WTC11 (cell line): Measurements from ENCODE around the gene IQGAP2. TPM values are rescaled to one million over a fixed set of nuclear protein-coding genes. Genes with fewer than 3 reads are reported as not detected.

Source experiments
- ATAC-seq: fragments of 200-7000 bp; cut with Tn5 transposase; 2 replicates; pipeline ENCODE4 v1.10.0; 2021; ENCODE audit warnings: mild to moderate bottlenecking, moderate library complexity
- CTCF ChIA-PET: fragments of 300-600 bp; sonication (Branson Sonifier 250); formaldehyde crosslinking; loops from one replicate; lab custom pipeline; 2021; ENCODE audit warnings: antibody characterized with exemption; lab: Charles Lee
- POLR2A ChIA-PET: fragments of 350-600 bp; sonication (Branson Sonifier 250); formaldehyde crosslinking; loops from one replicate; lab custom pipeline; 2021; ENCODE audit warnings: antibody characterized with exemption; lab: Charles Lee
- DNase-seq: peaks from one replicate; pipeline ENCODE4 v3.0.0; 2021; ENCODE audit warnings: low spot score
- H3K27ac Mint-ChIP-seq: 2 replicates; pipeline ENCODE4 v1.8.0; 2021; ENCODE audit warnings: mixed read lengths
- H3K27me3 Mint-ChIP-seq: 2 replicates; pipeline ENCODE4 v1.8.0; 2021; ENCODE audit warnings: low read depth, mild to moderate bottlenecking, moderate library complexity, mixed read lengths
- H3K36me3 Mint-ChIP-seq: 2 replicates; pipeline ENCODE4 v1.8.0; 2021; ENCODE audit warnings: mixed read lengths
- H3K4me1 Mint-ChIP-seq: 2 replicates; pipeline ENCODE4 v1.8.0; 2022; ENCODE audit warnings: mixed read lengths
- H3K4me3 Mint-ChIP-seq: 2 replicates; pipeline ENCODE4 v1.8.0; 2021; ENCODE audit warnings: mild to moderate bottlenecking, moderate library complexity, mixed read lengths
- H3K9me3 Mint-ChIP-seq: 2 replicates; pipeline ENCODE4 v1.8.0; 2021; ENCODE audit warnings: mixed read lengths
- CREB1 ChIP-seq: sonication (generic); formaldehyde crosslinking; IDR thresholded peaks from 2 replicates; pipeline ENCODE4 v1.8.0; 2023; ENCODE audit warnings: mild to moderate bottlenecking, missing genetic modification reagents
- JAZF1 ChIP-seq: fragments of 250-450 bp; sonication (Bioruptor Pico); IDR thresholded peaks from 2 replicates; pipeline ENCODE4 v1.9.0; 2021; ENCODE audit warnings: moderate library complexity, mild to moderate bottlenecking, inconsistent platforms
- KAT7 ChIP-seq: sonication (generic); formaldehyde crosslinking; IDR thresholded peaks from 2 replicates; pipeline ENCODE4 v1.8.1; 2023; ENCODE audit warnings: missing genetic modification reagents, mild to moderate bottlenecking, borderline replicate concordance
- NR1H2 ChIP-seq: sonication (generic); formaldehyde crosslinking; IDR thresholded peaks from 2 replicates; pipeline ENCODE4 v1.9.0; 2021; ENCODE audit warnings: mild to moderate bottlenecking, moderate library complexity, missing genetic modification reagents
- NR3C1 ChIP-seq: sonication (generic); formaldehyde crosslinking; conservative IDR thresholded peaks from 2 replicates; pipeline ENCODE4 v1.8.1; 2023; ENCODE audit warnings: low read depth, mild to moderate bottlenecking, missing genetic modification reagents
- SMAD3 ChIP-seq: sonication (generic); formaldehyde crosslinking; IDR thresholded peaks from 2 replicates; pipeline ENCODE4 v1.8.0; 2022; ENCODE audit warnings: missing genetic modification reagents, mild to moderate bottlenecking, borderline replicate concordance
- ZNF121 ChIP-seq: sonication (generic); formaldehyde crosslinking; IDR thresholded peaks from 2 replicates; pipeline ENCODE4 v1.8.0; 2023; ENCODE audit warnings: missing genetic modification reagents
- total RNA-seq: library from RNA; stranded (reverse); gene quantifications from 3 replicates; pipeline ENCODE4 v1.2.3, GENCODE V29; 2021
- TF ChIP-seq, protein P1 (sequence below): sonication (generic); formaldehyde crosslinking; IDR thresholded peaks from 2 replicates; pipeline ENCODE4 v1.8.0; 2022; ENCODE audit warnings: mild to moderate bottlenecking, missing genetic modification reagents
- TF ChIP-seq, protein P2 (sequence below): sonication (generic); formaldehyde crosslinking; IDR thresholded peaks from 2 replicates; pipeline ENCODE4 v1.8.1; 2023; ENCODE audit warnings: mild to moderate bottlenecking, missing genetic modification reagents, borderline replicate concordance
- TF ChIP-seq, protein P3 (sequence below): sonication (generic); formaldehyde crosslinking; IDR thresholded peaks from 2 replicates; pipeline ENCODE4 v1.8.1; 2023; ENCODE audit warnings: mild to moderate bottlenecking, missing genetic modification reagents, moderate library complexity
- TF ChIP-seq, protein P4 (sequence below): sonication (generic); formaldehyde crosslinking; IDR thresholded peaks from 2 replicates; pipeline ENCODE4 v1.8.0; 2022; ENCODE audit warnings: mild to moderate bottlenecking, missing genetic modification reagents

IQGAP2 gene
- total RNA-seq, 1 experiment from 2014 or later, result 70.6 TPM

DNA sequence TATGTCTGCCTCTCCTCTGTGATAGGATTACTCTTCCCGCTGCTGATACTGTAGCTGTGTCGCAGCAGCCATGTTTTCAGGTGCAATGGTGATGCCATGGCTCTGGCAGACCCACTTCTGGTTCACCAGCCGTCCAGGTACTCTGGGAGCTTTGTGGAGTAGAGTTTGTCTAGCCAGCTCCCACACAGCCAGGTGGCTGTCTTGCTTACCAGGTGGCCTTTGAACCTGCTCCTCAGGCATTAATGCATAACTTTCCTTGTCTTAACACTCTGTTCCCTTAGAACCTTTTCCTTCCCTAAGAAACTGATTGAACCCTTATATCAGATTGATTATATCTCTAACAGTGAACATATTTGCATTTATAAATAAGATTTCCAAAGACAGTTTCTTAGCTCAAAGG is 177.9 kb downstream of the IQGAP2 start (continued):
- TF ChIP-seq, protein P1, sequence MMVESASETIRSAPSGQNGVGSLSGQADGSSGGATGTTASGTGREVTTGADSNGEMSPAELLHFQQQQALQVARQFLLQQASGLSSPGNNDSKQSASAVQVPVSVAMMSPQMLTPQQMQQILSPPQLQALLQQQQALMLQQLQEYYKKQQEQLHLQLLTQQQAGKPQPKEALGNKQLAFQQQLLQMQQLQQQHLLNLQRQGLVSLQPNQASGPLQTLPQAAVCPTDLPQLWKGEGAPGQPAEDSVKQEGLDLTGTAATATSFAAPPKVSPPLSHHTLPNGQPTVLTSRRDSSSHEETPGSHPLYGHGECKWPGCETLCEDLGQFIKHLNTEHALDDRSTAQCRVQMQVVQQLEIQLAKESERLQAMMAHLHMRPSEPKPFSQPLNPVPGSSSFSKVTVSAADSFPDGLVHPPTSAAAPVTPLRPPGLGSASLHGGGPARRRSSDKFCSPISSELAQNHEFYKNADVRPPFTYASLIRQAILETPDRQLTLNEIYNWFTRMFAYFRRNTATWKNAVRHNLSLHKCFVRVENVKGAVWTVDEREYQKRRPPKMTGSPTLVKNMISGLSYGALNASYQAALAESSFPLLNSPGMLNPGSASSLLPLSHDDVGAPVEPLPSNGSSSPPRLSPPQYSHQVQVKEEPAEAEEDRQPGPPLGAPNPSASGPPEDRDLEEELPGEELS (CRISPR knock-in tag), result no peak
- TF ChIP-seq NR1H2 (no peak), JAZF1 (no peak), CREB1 (CRISPR knock-in tag) (no peak), NR3C1 (no peak)
- TF ChIP-seq, protein P2, sequence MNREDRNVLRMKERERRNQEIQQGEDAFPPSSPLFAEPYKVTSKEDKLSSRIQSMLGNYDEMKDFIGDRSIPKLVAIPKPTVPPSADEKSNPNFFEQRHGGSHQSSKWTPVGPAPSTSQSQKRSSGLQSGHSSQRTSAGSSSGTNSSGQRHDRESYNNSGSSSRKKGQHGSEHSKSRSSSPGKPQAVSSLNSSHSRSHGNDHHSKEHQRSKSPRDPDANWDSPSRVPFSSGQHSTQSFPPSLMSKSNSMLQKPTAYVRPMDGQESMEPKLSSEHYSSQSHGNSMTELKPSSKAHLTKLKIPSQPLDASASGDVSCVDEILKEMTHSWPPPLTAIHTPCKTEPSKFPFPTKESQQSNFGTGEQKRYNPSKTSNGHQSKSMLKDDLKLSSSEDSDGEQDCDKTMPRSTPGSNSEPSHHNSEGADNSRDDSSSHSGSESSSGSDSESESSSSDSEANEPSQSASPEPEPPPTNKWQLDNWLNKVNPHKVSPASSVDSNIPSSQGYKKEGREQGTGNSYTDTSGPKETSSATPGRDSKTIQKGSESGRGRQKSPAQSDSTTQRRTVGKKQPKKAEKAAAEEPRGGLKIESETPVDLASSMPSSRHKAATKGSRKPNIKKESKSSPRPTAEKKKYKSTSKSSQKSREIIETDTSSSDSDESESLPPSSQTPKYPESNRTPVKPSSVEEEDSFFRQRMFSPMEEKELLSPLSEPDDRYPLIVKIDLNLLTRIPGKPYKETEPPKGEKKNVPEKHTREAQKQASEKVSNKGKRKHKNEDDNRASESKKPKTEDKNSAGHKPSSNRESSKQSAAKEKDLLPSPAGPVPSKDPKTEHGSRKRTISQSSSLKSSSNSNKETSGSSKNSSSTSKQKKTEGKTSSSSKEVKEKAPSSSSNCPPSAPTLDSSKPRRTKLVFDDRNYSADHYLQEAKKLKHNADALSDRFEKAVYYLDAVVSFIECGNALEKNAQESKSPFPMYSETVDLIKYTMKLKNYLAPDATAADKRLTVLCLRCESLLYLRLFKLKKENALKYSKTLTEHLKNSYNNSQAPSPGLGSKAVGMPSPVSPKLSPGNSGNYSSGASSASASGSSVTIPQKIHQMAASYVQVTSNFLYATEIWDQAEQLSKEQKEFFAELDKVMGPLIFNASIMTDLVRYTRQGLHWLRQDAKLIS, result no peak
- TF ChIP-seq, protein P3, sequence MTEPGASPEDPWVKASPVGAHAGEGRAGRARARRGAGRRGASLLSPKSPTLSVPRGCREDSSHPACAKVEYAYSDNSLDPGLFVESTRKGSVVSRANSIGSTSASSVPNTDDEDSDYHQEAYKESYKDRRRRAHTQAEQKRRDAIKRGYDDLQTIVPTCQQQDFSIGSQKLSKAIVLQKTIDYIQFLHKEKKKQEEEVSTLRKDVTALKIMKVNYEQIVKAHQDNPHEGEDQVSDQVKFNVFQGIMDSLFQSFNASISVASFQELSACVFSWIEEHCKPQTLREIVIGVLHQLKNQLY, result no peak

DNA sequence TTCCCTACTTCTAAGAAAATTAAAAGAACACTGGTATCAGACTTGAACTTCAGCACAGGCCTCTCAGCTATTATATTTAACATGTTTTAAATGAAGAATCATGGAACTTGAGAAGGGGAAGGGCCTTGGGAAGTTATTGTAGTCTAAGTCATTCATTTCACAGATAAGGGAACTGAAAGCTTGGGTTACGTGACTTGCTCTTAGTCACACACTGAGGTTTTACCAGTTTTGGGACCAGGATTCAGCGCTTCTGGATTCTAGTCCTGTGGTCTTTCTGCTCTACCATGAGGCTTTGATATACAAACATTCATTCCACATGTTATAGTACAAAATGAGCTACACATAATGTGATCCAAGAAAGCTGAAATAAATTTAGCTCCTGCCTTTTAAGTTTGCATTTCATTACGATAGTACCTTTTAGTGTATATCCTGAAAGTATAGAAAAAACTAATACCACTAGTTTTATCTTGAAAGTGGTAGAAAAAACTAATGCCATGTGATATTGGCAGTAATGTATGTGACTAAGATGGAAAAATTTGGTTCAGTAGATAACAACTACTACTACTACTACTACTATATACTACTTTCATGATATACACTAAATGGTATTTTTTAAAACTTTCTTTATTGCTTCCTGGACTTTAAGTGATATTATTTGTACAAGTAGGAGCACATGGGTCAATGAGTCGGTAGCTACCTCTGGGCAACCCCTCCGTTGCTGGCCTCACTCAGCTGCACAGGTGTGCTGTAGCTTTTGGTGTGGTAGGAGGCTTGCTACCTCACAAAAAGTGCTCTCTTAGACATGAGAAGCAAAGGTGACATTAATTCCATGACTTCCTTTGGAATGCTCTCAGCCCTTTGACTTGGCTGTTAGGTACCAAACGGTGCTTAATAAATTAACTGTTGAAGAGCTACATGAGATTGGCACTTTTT is 179.4 kb downstream of the IQGAP2 start:
- H3K9me3 Mint-ChIP-seq, result no peaks in the 10 kb centered on the region
- ATAC-seq (peak; percentile 71), DNase-seq (no peak)
- H3K27me3 Mint-ChIP-seq, result no peaks in the 10 kb centered on the region
- H3K4me3 Mint-ChIP-seq, result no peak overlapping the region; the same call in 1 of the 2 replicates
- H3K27ac Mint-ChIP-seq, result peak overlapping the region; percentile 93; the same call in 1 of the 2 replicates
- no peaks in the 10 kb centered on the region; the same call in 1 of the 2 replicates for H3K36me3 Mint-ChIP-seq
- H3K4me1 Mint-ChIP-seq, result peaks cover 51% of the 10 kb centered on the region
- TF ChIP-seq, protein P4, sequence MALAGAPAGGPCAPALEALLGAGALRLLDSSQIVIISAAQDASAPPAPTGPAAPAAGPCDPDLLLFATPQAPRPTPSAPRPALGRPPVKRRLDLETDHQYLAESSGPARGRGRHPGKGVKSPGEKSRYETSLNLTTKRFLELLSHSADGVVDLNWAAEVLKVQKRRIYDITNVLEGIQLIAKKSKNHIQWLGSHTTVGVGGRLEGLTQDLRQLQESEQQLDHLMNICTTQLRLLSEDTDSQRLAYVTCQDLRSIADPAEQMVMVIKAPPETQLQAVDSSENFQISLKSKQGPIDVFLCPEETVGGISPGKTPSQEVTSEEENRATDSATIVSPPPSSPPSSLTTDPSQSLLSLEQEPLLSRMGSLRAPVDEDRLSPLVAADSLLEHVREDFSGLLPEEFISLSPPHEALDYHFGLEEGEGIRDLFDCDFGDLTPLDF, result no peak
- ChIA-PET CTCF (interaction anchor here (0.6 to 6.2 kb wide), 16 partner anchors 8 to 328 kb away, joined by 3 to 43 read pairs (median 4); partner anchors contain the start of gene IQGAP2), POLR2A (no interaction called here)

DNA sequence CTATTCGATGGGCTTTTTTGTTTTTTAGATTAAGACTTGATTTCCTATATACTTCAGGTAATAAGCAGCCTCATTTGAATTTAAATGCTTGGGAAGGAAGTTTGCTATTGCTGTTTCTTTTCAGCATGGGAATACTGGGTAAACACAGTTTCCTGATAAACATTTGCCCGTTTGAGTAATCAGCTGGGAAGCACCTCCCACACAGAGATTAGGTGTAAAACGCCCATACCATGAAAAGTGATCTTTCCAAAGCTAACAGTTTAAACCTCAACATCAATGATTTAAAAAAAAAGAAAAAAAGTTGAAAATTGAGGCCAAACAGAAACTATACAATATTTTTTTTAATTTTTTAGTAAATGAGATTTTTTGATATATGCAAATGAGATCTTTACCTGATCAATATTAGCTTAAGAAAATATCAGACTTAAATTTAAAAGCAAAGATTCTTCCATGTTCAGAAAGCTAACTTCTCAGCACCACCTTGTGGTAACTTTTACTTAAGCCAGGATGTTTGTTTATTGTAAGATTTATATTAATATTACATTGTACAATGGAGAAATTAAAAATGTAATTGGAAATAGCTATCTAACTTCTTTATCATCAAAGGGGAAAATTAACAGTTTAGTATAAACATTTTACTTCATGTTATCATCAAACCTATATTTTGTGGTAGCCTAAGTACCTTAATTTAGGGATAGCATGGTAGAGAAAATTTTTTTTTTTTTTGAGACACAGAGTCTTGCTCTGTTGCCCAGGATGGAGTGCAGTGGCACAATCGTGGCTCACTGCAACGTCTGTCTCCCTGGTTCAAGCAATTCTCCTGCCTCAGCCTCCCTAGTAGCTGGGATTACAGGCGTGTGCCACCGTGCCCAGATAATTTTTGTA is 180.3 kb downstream of the IQGAP2 start:
- ChIA-PET POLR2A (no interaction called here), CTCF (interaction anchor here (0.6 to 6.2 kb wide), 17 partner anchors 9 to 329 kb away, joined by 3 to 43 read pairs (median 4); partner anchors contain the start of gene IQGAP2)
- ATAC-seq (peak; percentile 34), DNase-seq (no peak)
- Mint-ChIP-seq H3K4me1 (peaks cover 46% of the 10 kb centered on the region), H3K9me3 (no peaks in the 10 kb centered on the region), H3K27me3 (no peaks in the 10 kb centered on the region), H3K36me3 (no peaks in the 10 kb centered on the region; the same call in 1 of the 2 replicates), H3K27ac (0 out of 2 replicates have a peak overlapping the region, but pooled peaks have one; percentile 93), H3K4me3 (no peak overlapping the region; the same call in 1 of the 2 replicates)
- TF ChIP-seq ZNF121, result peak; percentile 78; the same call in 1 of the 2 replicates
- TF ChIP-seq KAT7 (CRISPR knock-in tag), result no peak
- no peak for TF ChIP-seq SMAD3 (CRISPR knock-in tag)
- TF ChIP-seq, protein P1 (CRISPR knock-in tag), result peak; percentile 31; the same call in 1 of the 2 replicates
